GM23338 (cell line): Measurements from ENCODE around the gene FIBP.

Experiments
- CREB1 ChIP-seq: fragments of 250-450 bp; sonication (Bioruptor Pico); IDR thresholded peaks from 2 replicates; pipeline ENCODE4 v1.5.0; 2020; ENCODE audit warnings: low read depth, mild to moderate bottlenecking, moderate library complexity
- CTCF ChIP-seq, 2 experiments: fragments of 200-600 bp in 1 of 2; sonication (generic) in 1 of 2; conservative IDR thresholded peaks; 2 replicates each; pipeline versions ENCODE4 v1.5.1 to v1.6.1; 2016 to 2017; ENCODE audit warnings: antibody characterized with exemption in 2 of 2, low read depth in 2 of 2, mild to moderate bottlenecking in 2 of 2, moderate library complexity in 1 of 2
- EZH2 ChIP-seq: fragments of 200-600 bp; sonication (generic); IDR thresholded peaks from one replicate; pipeline ENCODE4 v1.8.0; 2017; ENCODE audit warnings: antibody characterized with exemption, mild to moderate bottlenecking, low read depth; ENCODE audit not compliant: unreplicated experiment
- EZH2phosphoT487 ChIP-seq: fragments of 200-600 bp; sonication (generic); IDR thresholded peaks from one replicate; pipeline ENCODE4 v1.8.1; 2018; ENCODE audit warnings: antibody characterized with exemption; ENCODE audit not compliant: unreplicated experiment
- NANOG ChIP-seq: IDR thresholded peaks from 2 replicates; pipeline ENCODE4 v1.6.1; 2016; ENCODE audit warnings: antibody characterized with exemption, borderline replicate concordance
- POLR2AphosphoS5 ChIP-seq: IDR thresholded peaks from 2 replicates; pipeline ENCODE4 v1.6.1; 2016; ENCODE audit warnings: antibody characterized with exemption, low read depth
- ZNF114 ChIP-seq: fragments of 250-450 bp; sonication (Bioruptor Pico); IDR thresholded peaks from 2 replicates; pipeline ENCODE4 v1.5.0; 2020; ENCODE audit warnings: mild to moderate bottlenecking, moderate library complexity
- ZNF331 ChIP-seq: fragments of 250-450 bp; sonication (Bioruptor Pico); IDR thresholded peaks from 2 replicates; pipeline ENCODE4 v1.5.0; 2020; ENCODE audit warnings: low read depth, mild to moderate bottlenecking, moderate library complexity
- TF ChIP-seq, protein P1 (sequence below): IDR thresholded peaks from one replicate; pipeline ENCODE4 v1.6.1; 2018; ENCODE audit warnings: antibody characterized with exemption; ENCODE audit not compliant: unreplicated experiment
- TF ChIP-seq, protein P2 (sequence below): IDR thresholded peaks from 2 replicates; pipeline ENCODE4 v1.6.1; 2016; ENCODE audit warnings: antibody characterized with exemption
- TF ChIP-seq, protein P3 (sequence below): fragments of 250-450 bp; sonication (Bioruptor Pico); IDR thresholded peaks from 2 replicates; pipeline ENCODE4 v1.5.0; 2020; ENCODE audit warnings: mild to moderate bottlenecking, moderate library complexity

DNA sequence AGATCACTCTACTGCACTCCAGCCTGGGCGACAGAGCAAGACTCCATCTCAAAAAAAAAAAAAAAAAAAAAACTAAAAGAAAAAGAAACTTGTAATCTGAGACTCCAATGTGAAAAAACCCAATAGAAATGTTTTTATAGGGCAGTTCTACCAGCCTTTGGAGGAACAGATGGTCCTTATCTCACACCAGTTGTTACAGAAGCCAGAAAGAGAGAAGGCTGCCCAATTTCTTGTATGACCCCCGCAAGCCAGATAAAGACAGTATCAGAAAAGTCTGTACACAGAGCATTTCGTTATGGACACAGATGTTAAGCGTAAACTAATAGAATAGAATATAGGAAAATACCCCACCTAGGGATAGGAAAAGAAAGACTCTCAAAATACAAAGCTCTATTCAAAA, 45.7 kb upstream of the FIBP start:
- TF ChIP-seq POLR2AphosphoS5 (no peak), CTCF (conservative IDR thresholded peaks at IDR 0.05; ENCODE audit: low read depth in 2 of 2) (no peak), EZH2 (no peak), EZH2phosphoT487 (no peak), ZNF331 (CRISPR knock-in tag) (no peak), CREB1 (no peak), NANOG (no peak), ZNF114 (CRISPR knock-in tag) (no peak)
- TF ChIP-seq, protein P1, sequence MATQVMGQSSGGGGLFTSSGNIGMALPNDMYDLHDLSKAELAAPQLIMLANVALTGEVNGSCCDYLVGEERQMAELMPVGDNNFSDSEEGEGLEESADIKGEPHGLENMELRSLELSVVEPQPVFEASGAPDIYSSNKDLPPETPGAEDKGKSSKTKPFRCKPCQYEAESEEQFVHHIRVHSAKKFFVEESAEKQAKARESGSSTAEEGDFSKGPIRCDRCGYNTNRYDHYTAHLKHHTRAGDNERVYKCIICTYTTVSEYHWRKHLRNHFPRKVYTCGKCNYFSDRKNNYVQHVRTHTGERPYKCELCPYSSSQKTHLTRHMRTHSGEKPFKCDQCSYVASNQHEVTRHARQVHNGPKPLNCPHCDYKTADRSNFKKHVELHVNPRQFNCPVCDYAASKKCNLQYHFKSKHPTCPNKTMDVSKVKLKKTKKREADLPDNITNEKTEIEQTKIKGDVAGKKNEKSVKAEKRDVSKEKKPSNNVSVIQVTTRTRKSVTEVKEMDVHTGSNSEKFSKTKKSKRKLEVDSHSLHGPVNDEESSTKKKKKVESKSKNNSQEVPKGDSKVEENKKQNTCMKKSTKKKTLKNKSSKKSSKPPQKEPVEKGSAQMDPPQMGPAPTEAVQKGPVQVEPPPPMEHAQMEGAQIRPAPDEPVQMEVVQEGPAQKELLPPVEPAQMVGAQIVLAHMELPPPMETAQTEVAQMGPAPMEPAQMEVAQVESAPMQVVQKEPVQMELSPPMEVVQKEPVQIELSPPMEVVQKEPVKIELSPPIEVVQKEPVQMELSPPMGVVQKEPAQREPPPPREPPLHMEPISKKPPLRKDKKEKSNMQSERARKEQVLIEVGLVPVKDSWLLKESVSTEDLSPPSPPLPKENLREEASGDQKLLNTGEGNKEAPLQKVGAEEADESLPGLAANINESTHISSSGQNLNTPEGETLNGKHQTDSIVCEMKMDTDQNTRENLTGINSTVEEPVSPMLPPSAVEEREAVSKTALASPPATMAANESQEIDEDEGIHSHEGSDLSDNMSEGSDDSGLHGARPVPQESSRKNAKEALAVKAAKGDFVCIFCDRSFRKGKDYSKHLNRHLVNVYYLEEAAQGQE, result no peak
- TF ChIP-seq, protein P2, sequence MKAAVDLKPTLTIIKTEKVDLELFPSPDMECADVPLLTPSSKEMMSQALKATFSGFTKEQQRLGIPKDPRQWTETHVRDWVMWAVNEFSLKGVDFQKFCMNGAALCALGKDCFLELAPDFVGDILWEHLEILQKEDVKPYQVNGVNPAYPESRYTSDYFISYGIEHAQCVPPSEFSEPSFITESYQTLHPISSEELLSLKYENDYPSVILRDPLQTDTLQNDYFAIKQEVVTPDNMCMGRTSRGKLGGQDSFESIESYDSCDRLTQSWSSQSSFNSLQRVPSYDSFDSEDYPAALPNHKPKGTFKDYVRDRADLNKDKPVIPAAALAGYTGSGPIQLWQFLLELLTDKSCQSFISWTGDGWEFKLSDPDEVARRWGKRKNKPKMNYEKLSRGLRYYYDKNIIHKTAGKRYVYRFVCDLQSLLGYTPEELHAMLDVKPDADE, result no peak
- TF ChIP-seq, protein P3, sequence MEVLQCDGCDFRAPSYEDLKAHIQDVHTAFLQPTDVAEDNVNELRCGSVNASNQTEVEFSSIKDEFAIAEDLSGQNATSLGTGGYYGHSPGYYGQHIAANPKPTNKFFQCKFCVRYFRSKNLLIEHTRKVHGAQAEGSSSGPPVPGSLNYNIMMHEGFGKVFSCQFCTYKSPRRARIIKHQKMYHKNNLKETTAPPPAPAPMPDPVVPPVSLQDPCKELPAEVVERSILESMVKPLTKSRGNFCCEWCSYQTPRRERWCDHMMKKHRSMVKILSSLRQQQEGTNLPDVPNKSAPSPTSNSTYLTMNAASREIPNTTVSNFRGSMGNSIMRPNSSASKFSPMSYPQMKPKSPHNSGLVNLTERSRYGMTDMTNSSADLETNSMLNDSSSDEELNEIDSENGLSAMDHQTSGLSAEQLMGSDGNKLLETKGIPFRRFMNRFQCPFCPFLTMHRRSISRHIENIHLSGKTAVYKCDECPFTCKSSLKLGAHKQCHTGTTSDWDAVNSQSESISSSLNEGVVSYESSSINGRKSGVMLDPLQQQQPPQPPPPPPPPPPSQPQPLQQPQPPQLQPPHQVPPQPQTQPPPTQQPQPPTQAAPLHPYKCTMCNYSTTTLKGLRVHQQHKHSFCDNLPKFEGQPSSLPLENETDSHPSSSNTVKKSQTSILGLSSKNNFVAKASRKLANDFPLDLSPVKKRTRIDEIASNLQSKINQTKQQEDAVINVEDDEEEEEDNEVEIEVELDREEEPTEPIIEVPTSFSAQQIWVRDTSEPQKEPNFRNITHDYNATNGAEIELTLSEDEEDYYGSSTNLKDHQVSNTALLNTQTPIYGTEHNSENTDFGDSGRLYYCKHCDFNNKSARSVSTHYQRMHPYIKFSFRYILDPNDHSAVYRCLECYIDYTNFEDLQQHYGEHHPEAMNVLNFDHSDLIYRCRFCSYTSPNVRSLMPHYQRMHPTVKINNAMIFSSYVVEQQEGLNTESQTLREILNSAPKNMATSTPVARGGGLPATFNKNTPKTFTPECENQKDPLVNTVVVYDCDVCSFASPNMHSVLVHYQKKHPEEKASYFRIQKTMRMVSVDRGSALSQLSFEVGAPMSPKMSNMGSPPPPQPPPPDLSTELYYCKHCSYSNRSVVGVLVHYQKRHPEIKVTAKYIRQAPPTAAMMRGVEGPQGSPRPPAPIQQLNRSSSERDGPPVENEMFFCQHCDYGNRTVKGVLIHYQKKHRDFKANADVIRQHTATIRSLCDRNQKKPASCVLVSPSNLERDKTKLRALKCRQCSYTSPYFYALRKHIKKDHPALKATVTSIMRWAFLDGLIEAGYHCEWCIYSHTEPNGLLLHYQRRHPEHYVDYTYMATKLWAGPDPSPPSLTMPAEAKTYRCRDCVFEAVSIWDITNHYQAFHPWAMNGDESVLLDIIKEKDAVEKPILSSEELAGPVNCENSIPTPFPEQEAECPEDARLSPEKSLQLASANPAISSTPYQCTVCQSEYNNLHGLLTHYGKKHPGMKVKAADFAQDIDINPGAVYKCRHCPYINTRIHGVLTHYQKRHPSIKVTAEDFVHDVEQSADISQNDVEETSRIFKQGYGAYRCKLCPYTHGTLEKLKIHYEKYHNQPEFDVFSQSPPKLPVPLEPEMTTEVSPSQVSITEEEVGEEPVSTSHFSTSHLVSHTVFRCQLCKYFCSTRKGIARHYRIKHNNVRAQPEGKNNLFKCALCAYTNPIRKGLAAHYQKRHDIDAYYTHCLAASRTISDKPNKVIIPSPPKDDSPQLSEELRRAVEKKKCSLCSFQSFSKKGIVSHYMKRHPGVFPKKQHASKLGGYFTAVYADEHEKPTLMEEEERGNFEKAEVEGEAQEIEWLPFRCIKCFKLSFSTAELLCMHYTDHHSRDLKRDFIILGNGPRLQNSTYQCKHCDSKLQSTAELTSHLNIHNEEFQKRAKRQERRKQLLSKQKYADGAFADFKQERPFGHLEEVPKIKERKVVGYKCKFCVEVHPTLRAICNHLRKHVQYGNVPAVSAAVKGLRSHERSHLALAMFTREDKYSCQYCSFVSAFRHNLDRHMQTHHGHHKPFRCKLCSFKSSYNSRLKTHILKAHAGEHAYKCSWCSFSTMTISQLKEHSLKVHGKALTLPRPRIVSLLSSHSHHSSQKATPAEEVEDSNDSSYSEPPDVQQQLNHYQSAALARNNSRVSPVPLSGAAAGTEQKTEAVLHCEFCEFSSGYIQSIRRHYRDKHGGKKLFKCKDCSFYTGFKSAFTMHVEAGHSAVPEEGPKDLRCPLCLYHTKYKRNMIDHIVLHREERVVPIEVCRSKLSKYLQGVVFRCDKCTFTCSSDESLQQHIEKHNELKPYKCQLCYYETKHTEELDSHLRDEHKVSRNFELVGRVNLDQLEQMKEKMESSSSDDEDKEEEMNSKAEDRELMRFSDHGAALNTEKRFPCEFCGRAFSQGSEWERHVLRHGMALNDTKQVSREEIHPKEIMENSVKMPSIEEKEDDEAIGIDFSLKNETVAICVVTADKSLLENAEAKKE (CRISPR knock-in tag), result no peak
